ENCODE results near the gene ZGPAT.
"Not testable (repeated sequence)": the region's sequence is repeated elsewhere in the genome, so short reads cannot be mapped to it uniquely, and the experiment has no call there.

ZGPAT gene

DNA sequence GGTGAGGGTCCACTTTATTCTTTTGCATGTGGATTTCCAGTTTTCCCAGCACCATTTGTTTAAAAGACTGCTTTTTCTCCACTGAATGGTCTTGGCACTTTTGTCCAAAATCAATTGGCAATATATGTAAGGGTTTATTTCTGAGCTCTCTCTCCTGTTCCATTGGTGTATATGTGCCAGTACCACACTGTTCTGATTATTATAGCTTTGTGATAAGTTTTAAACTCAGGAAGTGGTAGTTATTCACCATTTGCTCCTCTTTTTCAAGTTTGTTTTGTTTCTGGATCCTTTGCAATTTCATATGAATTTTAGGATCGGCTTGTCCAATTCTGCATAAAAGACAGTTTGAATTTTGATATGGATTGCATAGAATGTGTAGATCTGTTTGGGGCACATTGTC, 4.4 kb downstream of the ZGPAT start:
- Histone ChIP-seq H3K9me3 (ENCODE audit: low read length) (peaks cover 17% of the 10 kb centered on the region), H3K27me3 (ENCODE audit: insufficient read depth, low read length) (no peaks in the 10 kb centered on the region), H3K9ac (ENCODE audit: low read length) (no peak overlapping the region), H3K9me2 (ENCODE audit: low read depth, low read length) (no peaks in the 10 kb centered on the region), H4K20me1 (ENCODE audit: insufficient read depth, low read length) (no peaks in the 10 kb centered on the region), H3K36me3 (ENCODE audit: insufficient read depth, low read length) (peaks cover 76% of the 10 kb centered on the region), H2AFZ (ENCODE audit: low read length) (no peak overlapping the region), H3F3A (ENCODE audit: insufficient read depth, low read length) (no peaks in the 10 kb centered on the region), H3K4me2 (ENCODE audit: low read length) (no peak overlapping the region), H3K79me2 (ENCODE audit: insufficient read depth, low read length) (peaks cover 8% of the 10 kb centered on the region), H3K4me1 (ENCODE audit: insufficient read depth, low read length, severe bottlenecking) (peaks cover 11% of the 10 kb centered on the region), H3K27ac (ENCODE audit: low read depth, low read length, poor library complexity, severe bottlenecking) (no peak overlapping the region), H3K4me3 (ENCODE audit: low read depth, low read length, poor library complexity, severe bottlenecking) (no peak overlapping the region)
- TF ChIP-seq CTCF (IDR thresholded peaks at IDR 0.05; ENCODE audit: low read length): no peak
- no peak for TF ChIP-seq EZH2 (IDR thresholded peaks at IDR 0.05; ENCODE audit: borderline replicate concordance, low read length)

- Histone ChIP-seq H3K9me2 (ENCODE audit: low read depth, low read length) (no peaks in the 10 kb centered on the region), H3K4me3 (ENCODE audit: low read depth, low read length, poor library complexity, severe bottlenecking) (no peak overlapping the region), H3K79me2 (ENCODE audit: insufficient read depth, low read length) (peaks cover 13% of the 10 kb centered on the region; the same call in 1 of the 2 replicates), H2AFZ (ENCODE audit: low read length) (no peak overlapping the region), H3K4me1 (ENCODE audit: insufficient read depth, low read length, severe bottlenecking) (no peaks in the 10 kb centered on the region), H3K9me3 (ENCODE audit: low read length) (peaks cover 24% of the 10 kb centered on the region), H3K27me3 (ENCODE audit: insufficient read depth, low read length) (no peaks in the 10 kb centered on the region), H3F3A (ENCODE audit: insufficient read depth, low read length) (no peaks in the 10 kb centered on the region), H3K9ac (ENCODE audit: low read length) (no peak overlapping the region), H3K27ac (ENCODE audit: low read depth, low read length, poor library complexity, severe bottlenecking) (no peak overlapping the region), H3K36me3 (ENCODE audit: insufficient read depth, low read length) (peaks cover 96% of the 10 kb centered on the region), H4K20me1 (ENCODE audit: insufficient read depth, low read length) (no peaks in the 10 kb centered on the region), H3K4me2 (ENCODE audit: low read length) (no peak overlapping the region)
- no peak for TF ChIP-seq EZH2 (IDR thresholded peaks at IDR 0.05; ENCODE audit: borderline replicate concordance, low read length)
- no peak for TF ChIP-seq CTCF (IDR thresholded peaks at IDR 0.05; ENCODE audit: low read length)
Observed at GRCh38 chr20:63714858-63715257, 7.0 kb downstream of the ZGPAT start.

- Histone ChIP-seq H3K9me2 (ENCODE audit: low read depth, low read length) (no peaks in the 10 kb centered on the region), H3K27ac (ENCODE audit: low read depth, low read length, poor library complexity, severe bottlenecking) (no peak overlapping the region), H3K36me3 (ENCODE audit: insufficient read depth, low read length) (peaks cover 74% of the 10 kb centered on the region), H3K9me3 (ENCODE audit: low read length) (peaks cover 15% of the 10 kb centered on the region), H3K4me2 (ENCODE audit: low read length) (no peak overlapping the region), H3K79me2 (ENCODE audit: insufficient read depth, low read length) (0 out of 2 replicates have a peak, but pooled peaks cover 10% of the 10 kb centered on the region), H3F3A (ENCODE audit: insufficient read depth, low read length) (no peaks in the 10 kb centered on the region), H3K9ac (ENCODE audit: low read length) (no peak overlapping the region), H3K27me3 (ENCODE audit: insufficient read depth, low read length) (no peaks in the 10 kb centered on the region), H4K20me1 (ENCODE audit: insufficient read depth, low read length) (no peaks in the 10 kb centered on the region), H3K4me1 (ENCODE audit: insufficient read depth, low read length, severe bottlenecking) (no peaks in the 10 kb centered on the region), H3K4me3 (ENCODE audit: low read depth, low read length, poor library complexity, severe bottlenecking) (no peak overlapping the region), H2AFZ (ENCODE audit: low read length) (no peak overlapping the region)
- no peak for TF ChIP-seq CTCF (IDR thresholded peaks at IDR 0.05; ENCODE audit: low read length)
- TF ChIP-seq EZH2 (IDR thresholded peaks at IDR 0.05; ENCODE audit: borderline replicate concordance, low read length): no peak
Observed at GRCh38 chr20:63718996-63719395, 11.2 kb downstream of the ZGPAT start.

GRCh38 chr20:63722967-63723622, 15.3 kb downstream of the ZGPAT start:
- Histone ChIP-seq H3K36me3 (ENCODE audit: insufficient read depth, low read length) (peaks cover 58% of the 10 kb centered on the region), H3K4me1 (ENCODE audit: insufficient read depth, low read length, severe bottlenecking) (peaks cover 17% of the 10 kb centered on the region)
- not testable (repeated sequence) for H2AFZ ChIP-seq (ENCODE audit: low read length); H3K79me2 ChIP-seq (ENCODE audit: insufficient read depth, low read length); H3K4me3 ChIP-seq (ENCODE audit: low read depth, low read length, poor library complexity, severe bottlenecking); H3K27ac ChIP-seq (ENCODE audit: low read depth, low read length, poor library complexity, severe bottlenecking); H3K9ac ChIP-seq (ENCODE audit: low read length); H3K4me2 ChIP-seq (ENCODE audit: low read length); H4K20me1 ChIP-seq (ENCODE audit: insufficient read depth, low read length); H3K9me2 ChIP-seq (ENCODE audit: low read depth, low read length); H3F3A ChIP-seq (ENCODE audit: insufficient read depth, low read length); H3K27me3 ChIP-seq (ENCODE audit: insufficient read depth, low read length); H3K9me3 ChIP-seq (ENCODE audit: low read length)

DNA sequence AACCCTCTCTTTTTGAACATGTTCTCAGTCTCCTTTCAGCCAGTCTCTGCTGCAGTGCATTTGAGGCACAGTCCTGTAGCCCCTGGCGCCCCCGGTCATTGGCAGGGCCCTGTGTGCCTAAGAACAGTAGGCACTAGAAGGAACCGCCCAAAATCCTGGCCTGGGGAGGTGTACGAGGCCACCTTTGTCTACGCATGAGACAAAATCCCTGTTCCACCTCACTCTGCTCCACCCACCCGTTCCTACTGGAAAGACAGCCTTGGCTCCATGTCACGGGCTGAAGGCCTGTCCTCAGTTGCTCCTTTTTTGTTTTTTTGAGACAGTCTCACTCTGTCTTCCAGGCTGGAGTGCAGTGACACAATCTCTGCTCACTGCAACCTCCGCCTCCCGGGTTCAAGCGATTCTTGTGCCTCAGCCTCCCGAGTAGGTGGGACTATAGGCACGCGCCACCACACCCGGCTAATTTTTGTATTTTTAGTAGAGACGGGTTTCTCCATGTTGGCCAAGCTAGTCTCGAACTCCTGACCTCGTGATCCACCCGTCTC, 22.4 kb downstream of the ZGPAT start:
- Histone ChIP-seq H3K27ac (ENCODE audit: low read depth, low read length, poor library complexity, severe bottlenecking) (peak overlapping the region; percentile 91), H3K4me2 (ENCODE audit: low read length) (peak overlapping the region; percentile 21; the same call in 1 of the 2 replicates), H3K4me1 (ENCODE audit: insufficient read depth, low read length, severe bottlenecking) (peaks cover 44% of the 10 kb centered on the region), H3K4me3 (ENCODE audit: low read depth, low read length, poor library complexity, severe bottlenecking) (peak overlapping the region; percentile 12), H3K36me3 (ENCODE audit: insufficient read depth, low read length) (peaks cover 29% of the 10 kb centered on the region), H3K9ac (ENCODE audit: low read length) (peak overlapping the region; percentile 15; the same call in 1 of the 2 replicates)
- not testable (repeated sequence) for H3F3A ChIP-seq (ENCODE audit: insufficient read depth, low read length); H3K9me3 ChIP-seq (ENCODE audit: low read length); H3K27me3 ChIP-seq (ENCODE audit: insufficient read depth, low read length); H3K79me2 ChIP-seq (ENCODE audit: insufficient read depth, low read length); H4K20me1 ChIP-seq (ENCODE audit: insufficient read depth, low read length); H2AFZ ChIP-seq (ENCODE audit: low read length); H3K9me2 ChIP-seq (ENCODE audit: low read depth, low read length)
